RCC 7860 (cell line): ENCODE data around the gene PGGHG.

Experiments
- DNase-seq: peaks from one replicate; pipeline ENCODE4 v3.0.0-alpha.2; 2015; ENCODE audit warnings: low spot score
- FAIRE-seq: peaks from 2 replicates; lab custom pipeline; 2012; peaks lifted over from hg19 to GRCh38; lab: Jason Lieb, UNC

Gene PGGHG

DNA sequence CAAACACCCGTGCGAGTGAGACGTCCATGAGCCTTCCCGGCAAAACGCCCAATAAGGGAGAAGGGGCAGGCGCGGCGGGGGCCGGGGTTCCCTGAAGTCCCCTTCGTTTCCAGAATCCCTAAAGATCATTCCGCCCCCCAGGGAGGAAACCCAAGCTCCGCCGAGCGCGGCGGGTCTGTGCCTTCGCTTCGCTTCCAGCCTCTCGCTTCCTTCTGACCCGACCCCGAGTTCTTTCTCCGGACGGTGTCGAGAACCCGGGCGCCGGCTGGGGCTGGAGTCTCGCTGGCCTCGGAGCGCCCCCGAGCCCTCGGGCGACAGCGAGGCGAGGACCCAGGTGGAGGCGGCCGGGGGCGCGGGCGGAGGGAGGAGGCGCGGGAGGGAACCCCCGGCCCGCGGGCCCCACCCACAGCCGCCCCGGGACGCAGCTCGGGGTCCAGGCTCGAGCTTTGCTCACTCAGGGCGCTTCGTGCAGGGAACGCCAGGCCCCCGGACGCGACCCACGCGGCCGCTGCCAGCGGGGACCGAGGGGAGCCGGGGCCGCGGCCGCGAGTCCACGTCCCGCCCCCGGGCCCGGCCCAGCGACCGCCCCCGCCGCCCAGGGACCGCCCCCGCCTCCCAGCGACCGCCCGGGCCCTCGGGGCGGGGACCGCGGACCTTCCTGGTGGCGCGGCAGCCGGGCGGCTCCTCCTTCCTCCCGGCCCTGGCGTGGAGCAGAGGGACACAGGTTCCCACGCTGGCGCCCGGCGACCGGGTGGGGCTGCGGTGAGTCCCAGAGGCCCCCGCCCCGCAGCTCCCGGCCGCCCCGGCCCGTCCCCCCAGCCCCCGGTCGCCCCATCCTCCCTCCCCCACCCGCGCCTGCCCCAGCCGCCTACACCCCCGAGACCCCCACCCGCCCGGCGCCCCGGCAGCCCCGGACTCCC, at the start of gene PGGHG:
Gene PGGHG (plus strand): TSS at position 649 of the 920 bp plus-strand sequence. CDS start 691 bp downstream, outside the sequence.
- FAIRE-seq (no peak), DNase-seq (peak; percentile 18)

GRCh38 chr11:240315-240714, 48.6 kb upstream of the PGGHG start:
- FAIRE-seq (no peak), DNase-seq (no peak)

- FAIRE-seq (no peak), DNase-seq (no peak)
Observed at GRCh38 chr11:241634-242033, 47.3 kb upstream of the PGGHG start.

GRCh38 chr11:244376-244775, 44.5 kb upstream of the PGGHG start:
- DNase-seq (no peak), FAIRE-seq (no peak)

- DNase-seq (no peak), FAIRE-seq (no peak)
Observed at GRCh38 chr11:249062-249461, 39.9 kb upstream of the PGGHG start.

- no peak for FAIRE-seq
Observed at GRCh38 chr11:250274-250673, 38.7 kb upstream of the PGGHG start.

GRCh38 chr11:250740-251299, 38.1 kb upstream of the PGGHG start:
- DNase-seq: no peak
- FAIRE-seq: no peak

More at GRCh38 chr11:250274-250673, 38.7 kb upstream of the PGGHG start:
- no peak for DNase-seq

DNA sequence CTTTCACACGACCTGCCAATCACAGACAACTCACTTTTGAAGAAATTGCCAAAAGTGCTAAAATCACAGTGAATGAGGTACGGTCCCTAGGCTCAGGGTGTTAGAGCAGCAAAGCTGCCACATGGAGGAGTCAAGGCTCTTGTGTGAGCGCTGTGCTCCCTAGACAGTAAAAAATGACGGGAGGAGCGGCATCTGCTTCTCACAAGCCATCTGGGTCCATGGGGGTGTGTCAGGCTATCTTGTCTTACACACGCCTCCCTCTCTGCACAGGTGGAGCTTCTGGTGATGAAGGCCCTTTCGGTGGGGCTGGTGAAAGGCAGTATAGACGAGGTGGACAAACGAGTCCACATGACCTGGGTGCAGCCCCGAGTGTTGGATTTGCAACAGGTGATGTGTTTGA, 37.4 kb upstream of the PGGHG start:
- FAIRE-seq: no peak
- no peak for DNase-seq

- no peak for DNase-seq
- no peak for FAIRE-seq
Observed at GRCh38 chr11:252666-253065, 36.3 kb upstream of the PGGHG start.

DNA sequence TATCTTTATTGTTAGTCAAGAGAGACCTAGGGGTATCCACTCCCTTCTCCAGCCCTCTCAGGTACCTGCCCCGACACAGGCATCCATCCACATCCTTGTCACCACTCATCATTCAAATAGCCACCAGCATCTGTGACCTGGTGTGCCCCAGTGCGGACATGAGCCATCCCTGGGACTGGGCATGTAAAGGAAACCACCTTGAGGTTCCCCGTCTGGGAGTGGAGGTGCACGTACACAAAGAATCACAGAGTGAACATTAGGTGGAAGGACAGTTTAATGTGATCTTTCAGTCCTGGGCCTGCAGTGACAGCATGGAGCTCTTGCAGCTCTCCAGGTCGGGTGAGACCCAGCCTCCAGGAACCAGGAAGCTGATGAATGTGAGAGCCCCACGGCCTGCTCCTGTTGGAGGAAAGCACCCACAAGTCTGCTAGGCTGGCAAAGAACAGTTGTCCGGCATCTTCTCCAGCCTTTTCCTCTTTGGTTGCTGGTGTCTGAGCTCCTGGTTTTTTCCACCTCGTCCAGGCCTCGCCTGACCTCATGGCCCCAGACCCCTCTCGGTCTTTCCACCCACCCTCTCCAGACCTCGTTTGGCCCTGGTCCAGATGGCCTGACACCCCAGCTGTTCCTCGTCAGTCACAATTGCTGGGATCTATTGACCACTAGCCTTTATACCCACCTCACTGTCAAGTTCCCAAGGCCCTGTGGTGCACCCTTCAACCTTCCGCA, 35.6 kb upstream of the PGGHG start:
- no peak for FAIRE-seq
- DNase-seq: no peak

- no peak for FAIRE-seq
Observed at GRCh38 chr11:253886-254270, 35.0 kb upstream of the PGGHG start.

GRCh38 chr11:255176-255575, 33.8 kb upstream of the PGGHG start:
- DNase-seq: no peak
- FAIRE-seq: no peak

More at GRCh38 chr11:253886-254270, 35.0 kb upstream of the PGGHG start:
- no peak for DNase-seq

GRCh38 chr11:255816-256215, 33.1 kb upstream of the PGGHG start:
- DNase-seq: no peak
- FAIRE-seq: no peak

GRCh38 chr11:256952-257737, 31.8 kb upstream of the PGGHG start:
- DNase-seq (no peak), FAIRE-seq (no peak)

DNA sequence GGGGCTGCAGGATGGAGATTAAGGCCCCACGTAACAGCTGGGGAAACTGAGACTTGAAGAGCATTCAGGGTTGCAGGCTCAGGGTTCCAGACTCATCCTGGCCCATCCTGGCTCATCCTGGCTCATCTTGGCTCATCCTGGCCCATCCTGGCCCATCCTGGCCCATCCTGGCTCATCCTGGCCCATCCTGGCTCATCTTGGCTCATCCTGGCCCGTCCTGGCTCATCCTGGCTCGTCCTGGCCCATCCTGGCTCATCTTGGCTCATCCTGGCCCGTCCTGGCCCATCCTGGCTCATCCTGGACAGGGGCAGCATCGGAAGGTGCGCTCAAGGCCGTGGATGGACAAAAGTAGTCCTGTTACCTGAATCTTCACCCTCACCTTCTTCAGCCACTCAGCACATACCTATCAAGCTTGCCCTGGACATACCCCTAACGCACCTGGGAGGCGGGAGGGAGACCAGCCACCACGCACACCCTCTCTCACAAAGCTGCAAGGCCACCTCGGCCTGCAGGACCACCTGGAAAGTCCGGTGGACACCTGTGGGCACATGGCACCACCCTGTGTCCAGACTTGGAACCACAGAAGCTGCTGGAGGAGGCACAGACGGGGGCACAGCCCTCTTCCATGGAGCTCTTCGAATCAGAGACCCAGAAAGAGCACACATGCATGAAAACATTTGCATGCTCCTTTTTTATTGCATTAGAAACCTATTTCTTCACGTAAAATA, 31.0 kb upstream of the PGGHG start:
- FAIRE-seq (no peak), DNase-seq (no peak)

DNA sequence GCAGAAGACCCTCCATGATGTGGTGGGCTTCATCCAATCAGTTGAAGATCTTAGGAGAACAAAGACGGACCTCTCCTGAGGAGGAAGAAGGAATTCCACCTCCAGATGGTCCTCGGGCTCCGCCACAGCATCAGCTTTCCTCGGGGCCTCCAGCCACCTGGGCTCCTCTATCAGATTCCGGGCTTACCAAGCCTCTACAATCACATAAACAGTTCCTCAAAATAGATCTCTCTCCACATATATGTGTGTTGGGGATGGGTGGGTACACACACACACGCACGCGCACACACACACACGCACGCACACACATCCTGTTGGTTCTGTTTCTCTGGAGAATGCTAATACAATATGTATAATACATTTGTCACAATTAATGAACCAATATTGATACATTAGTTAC, 29.5 kb upstream of the PGGHG start:
- no peak for FAIRE-seq
- no peak for DNase-seq

- FAIRE-seq: no peak
Observed at GRCh38 chr11:261624-262023, 27.3 kb upstream of the PGGHG start.

DNA sequence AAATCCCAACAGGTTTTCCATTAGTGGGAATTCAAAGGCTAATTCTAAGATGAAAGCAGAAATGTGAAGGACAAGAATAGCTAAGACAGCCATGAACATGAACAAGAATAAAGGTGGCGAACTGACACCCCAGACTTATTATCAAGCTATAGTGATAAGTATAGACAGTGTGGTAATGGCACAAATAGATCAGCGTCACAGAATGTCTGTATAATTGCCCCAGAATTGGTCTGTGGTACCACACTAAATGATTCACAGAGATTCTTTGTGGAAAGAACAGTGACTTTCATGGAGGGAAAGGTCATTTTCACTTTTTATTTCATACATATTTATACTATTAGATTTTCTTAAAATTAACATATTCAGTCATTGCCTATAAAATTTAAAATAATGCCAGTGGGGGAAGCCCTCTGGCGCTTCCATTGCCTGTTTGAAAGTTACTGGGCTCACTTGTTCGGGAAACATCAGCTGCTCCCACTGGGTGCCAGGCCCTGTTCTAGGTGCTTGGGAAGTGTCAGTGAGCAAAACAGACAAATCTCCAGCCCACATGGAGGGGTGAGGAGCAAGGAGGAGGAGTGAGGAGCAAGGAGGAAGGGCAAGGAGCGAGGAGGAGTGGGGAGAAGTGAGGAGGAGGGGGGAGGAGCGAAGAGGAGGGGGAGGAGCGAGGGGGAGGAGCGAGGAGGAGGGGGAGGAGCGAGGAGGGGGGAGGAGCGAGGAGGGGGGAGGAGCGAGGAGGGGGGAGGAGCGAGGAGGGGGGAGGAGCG, 22.1 kb upstream of the PGGHG start:
- no peak for DNase-seq
- no peak for FAIRE-seq

More at GRCh38 chr11:261624-262023, 27.3 kb upstream of the PGGHG start:
- no peak for DNase-seq

DNA sequence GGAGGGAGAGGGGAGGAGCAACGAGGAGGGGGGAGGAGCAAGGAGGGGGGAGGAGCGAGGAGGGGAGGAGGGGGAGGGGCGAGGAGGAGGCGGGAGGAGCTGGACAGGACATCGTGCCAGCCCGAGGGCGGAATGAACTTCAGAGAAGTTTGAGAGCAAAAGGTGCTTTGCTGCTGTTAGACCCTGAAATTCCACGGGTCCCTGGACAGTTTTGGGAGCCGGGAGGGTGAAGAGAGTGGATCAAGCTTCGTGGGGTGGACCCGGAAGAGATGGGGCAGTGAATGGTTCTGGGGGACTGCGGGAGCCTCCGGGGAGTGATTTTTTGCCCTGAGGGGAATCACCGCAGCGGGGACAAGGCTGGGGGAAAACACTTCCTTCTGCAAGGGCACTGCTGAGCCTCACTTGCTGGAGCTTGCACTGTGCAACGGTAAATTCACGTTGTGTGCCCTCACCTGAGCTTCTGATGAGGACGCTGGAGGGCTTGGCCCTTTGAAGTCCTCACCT, 21.4 kb upstream of the PGGHG start:
- DNase-seq (no peak), FAIRE-seq (no peak)
